Activated gamma-delta T cell treated with Interleukin-2 at 50 U/mL for 16 hours (primary cell): Measurements from ENCODE around the gene FAP.

Experiments
- DNase-seq: peaks from one replicate; pipeline ENCODE4 v3.0.0-alpha.2; 2020

The FAP gene

GRCh38 chr2:162125138-162125537, 118.1 kb downstream of the FAP start:
- DNase-seq = no peak

- no peak for DNase-seq
These were observed 119.2 kb downstream of the FAP start for GRCh38 chr2:162123806-162124758.
